HG03558 (cell line): Measurements from ENCODE around the gene ENG.
"Not testable (repeated sequence)": the region's sequence is repeated elsewhere in the genome, so short reads cannot be mapped to it uniquely, and the experiment has no call there.

Experiments
- ATAC-seq: cut with Tn5 transposase; IDR thresholded peaks from one replicate; pipeline ENCODE4 v1.9.1; 2021; ENCODE audit warnings: moderate number of reproducible peaks; ENCODE audit not compliant: unreplicated experiment; ENCODE audit errors: extremely low read depth

The ENG gene

GRCh38 chr9:127878652-127879390 lies 24.4 kb upstream of the ENG start:
- no peak for ATAC-seq

- no peak for ATAC-seq
These were observed 23.7 kb upstream of the ENG start for GRCh38 chr9:127878001-127878651.

- no peak for ATAC-seq
These were observed 23.1 kb upstream of the ENG start, which contains the start of gene AK1 for GRCh38 chr9:127877566-127877998. Gene AK1, minus strand, starts transcription at chr9:127877675. Its CDS starts 3,058 bp downstream, at chr9:127874617.

- no peak for ATAC-seq
These were observed 22.5 kb upstream of the ENG start for GRCh38 chr9:127876764-127877562.

GRCh38 chr9:127876026-127876763 lies 21.7 kb upstream of the ENG start:
- no peak for ATAC-seq

- no peak for ATAC-seq
These were observed 21.0 kb upstream of the ENG start for GRCh38 chr9:127875306-127875966.

GRCh38 chr9:127874301-127875221 lies 20.1 kb upstream of the ENG start:
- ATAC-seq: no peak

GRCh38 chr9:127873886-127874285 lies 19.4 kb upstream of the ENG start:
- ATAC-seq: no peak

GRCh38 chr9:127873223-127873691 lies 18.8 kb upstream of the ENG start:
- ATAC-seq: no peak

- no peak for ATAC-seq
These were observed 18.1 kb upstream of the ENG start for GRCh38 chr9:127872369-127873222.

- no peak for ATAC-seq
These were observed 17.1 kb upstream of the ENG start for GRCh38 chr9:127871531-127871930.

- ATAC-seq: no peak
These were observed 16.4 kb upstream of the ENG start for GRCh38 chr9:127870887-127871286.

- ATAC-seq: not testable (repeated sequence)
These were observed 15.7 kb upstream of the ENG start for GRCh38 chr9:127870153-127870491.

- ATAC-seq: no peak
These were observed 15.1 kb upstream of the ENG start for GRCh38 chr9:127869310-127870152.

- ATAC-seq: no peak
These were observed 13.9 kb upstream of the ENG start for GRCh38 chr9:127868278-127868902.
